HepG2 (cell line): Measurements from ENCODE around the gene KISS1R. TPM values are rescaled to one million over a fixed set of nuclear protein-coding genes. Genes with fewer than 3 reads are reported as not detected.

Experiments
- ATAC-seq: fragments of 200-7000 bp; cut with Tn5 transposase; 3 replicates; pipeline ENCODE4 v1.9.1; 2020; ENCODE audit warnings: mild to moderate bottlenecking, moderate library complexity
- BruUV-seq: library from RNA; stranded (reverse); fragments of 400-500 nt; replicated peaks from 2 replicates; lab custom pipeline; 2021; lab: Mats Ljungman, UMichigan
- CTCF ChIA-PET: fragments of 300-600 bp; formaldehyde crosslinking; extraction: SDS; loops from one replicate; lab custom pipeline; 2021; ENCODE audit warnings: low total read pairs, inconsistent platforms, low intra/inter-chr PET ratio; lab: Yijun Ruan, JAX
- POLR2A ChIA-PET: fragments of 350-600 bp; sonication (Branson Sonifier 250); formaldehyde crosslinking; loops from one replicate; lab custom pipeline; 2020; ENCODE audit warnings: antibody characterized with exemption, inconsistent platforms; lab: Yijun Ruan, JAX
- DNase-seq: peaks from one replicate; pipeline ENCODE4 v3.0.0-alpha.2; 2015; ENCODE audit warnings: low spot score
- FAIRE-seq: peaks from 3 replicates; lab custom pipeline; 2011; peaks lifted over from hg19 to GRCh38; lab: Jason Lieb, UNC
- H2AFZ ChIP-seq: one replicate; pipeline ENCODE4 v1.6.1; 2011; ENCODE audit warnings: low read length, inconsistent platforms
- H3K27ac ChIP-seq: fragments of 300-600 bp; 3 replicates; pipeline ENCODE4 v1.8.0; 2011; ENCODE audit warnings: mixed run types, mild to moderate bottlenecking, mixed read lengths, low read length, inconsistent platforms; ENCODE audit not compliant: insufficient read depth; ENCODE audit errors: extremely low read length
- H3K27me3 ChIP-seq, 2 experiments: fragments of 200-600 bp in 1 of 2; 2 replicates in 1 of 2; 3 replicates in 1 of 2; pipeline versions ENCODE4 v1.6.0 to v1.8.0; 2011; ENCODE audit warnings: low read length in 2 of 2, mild to moderate bottlenecking in 2 of 2, moderate library complexity in 2 of 2, inconsistent platforms in 1 of 2; ENCODE audit not compliant: insufficient read depth in 2 of 2, control insufficient read depth in 1 of 2
- H3K36me3 ChIP-seq, 2 experiments: fragments of 200-600 bp in 1 of 2; replicated peaks in 1 of 2; 2 replicates in 1 of 2; 3 replicates in 1 of 2; pipeline versions ENCODE4 v1.5.1 to v1.8.0; 2011; ENCODE audit warnings: low read length in 2 of 2, inconsistent platforms in 1 of 2; ENCODE audit not compliant: insufficient read depth in 2 of 2, control insufficient read depth in 1 of 2
- H3K4me1 ChIP-seq: 2 replicates; pipeline ENCODE4 v1.5.1; 2012; ENCODE audit warnings: low read length, inconsistent platforms; ENCODE audit not compliant: insufficient read depth
- H3K4me2 ChIP-seq: 2 replicates; pipeline ENCODE4 v1.6.0; 2011; ENCODE audit warnings: low read depth, low read length, inconsistent platforms
- H3K4me3 ChIP-seq, 3 experiments: fragments of 200-600 bp in 1 of 3; sonication (generic), shearing (Covaris generic) in 1 of 3; replicated peaks in 1 of 3; 2 replicates each; pipeline ENCODE4 v1.5.1; 2011 to 2016; ENCODE audit warnings: low read length in 3 of 3, inconsistent platforms in 2 of 3, low read depth in 2 of 3, mild to moderate bottlenecking in 2 of 3, control low read depth in 1 of 3, mixed read lengths in 1 of 3; ENCODE audit not compliant: insufficient read depth in 1 of 3
- H3K79me2 ChIP-seq: one replicate; pipeline ENCODE4 v1.6.1; 2011; ENCODE audit warnings: low read length, inconsistent platforms; ENCODE audit not compliant: insufficient read depth
- H3K9ac ChIP-seq: 2 replicates; pipeline ENCODE4 v1.6.0; 2011; ENCODE audit warnings: mild to moderate bottlenecking, low read depth, low read length, inconsistent platforms; ENCODE audit not compliant: insufficient read depth
- H3K9me3 ChIP-seq: 2 replicates; pipeline ENCODE4 v1.5.1; 2012; ENCODE audit warnings: mild to moderate bottlenecking, low read length
- H4K20me1 ChIP-seq: 2 replicates; pipeline ENCODE4 v1.6.0; 2011; ENCODE audit warnings: inconsistent platforms, mild to moderate bottlenecking, low read length, moderate library complexity; ENCODE audit not compliant: insufficient read depth
- AGO2 ChIP-seq: fragments of 200-400 bp; formaldehyde crosslinking; optimal IDR thresholded peaks from 2 replicates; pipeline ENCODE3; 2017; ENCODE audit warnings: mild to moderate bottlenecking, low read depth, low read length, moderate library complexity
- ATRX ChIP-seq: sonication (generic); formaldehyde crosslinking; IDR thresholded peaks from 2 replicates; pipeline ENCODE4 v1.4.0; 2020; ENCODE audit warnings: missing genetic modification reagents, borderline replicate concordance
- DNMT1 ChIP-seq: sonication (generic); formaldehyde crosslinking; IDR thresholded peaks from 2 replicates; pipeline ENCODE4 v1.5.1; 2020; ENCODE audit warnings: mild to moderate bottlenecking, missing genetic modification reagents
- EED ChIP-seq: sonication (generic); formaldehyde crosslinking; IDR thresholded peaks from 2 replicates; pipeline ENCODE4 v1.5.0; 2020; ENCODE audit warnings: mild to moderate bottlenecking, missing genetic modification reagents
- MTF2 ChIP-seq: sonication (generic); formaldehyde crosslinking; IDR thresholded peaks from 2 replicates; pipeline ENCODE4 v1.5.0; 2020; ENCODE audit warnings: missing genetic modification reagents, borderline replicate concordance
- NFKB2 ChIP-seq: sonication (generic); formaldehyde crosslinking; IDR thresholded peaks from 2 replicates; pipeline ENCODE4 v1.4.0; 2020; ENCODE audit warnings: missing genetic modification reagents, borderline replicate concordance
- RAD21 ChIP-seq: fragments of 450-650 bp; formaldehyde crosslinking; IDR thresholded peaks from 2 replicates; pipeline ENCODE4 v1.5.0; 2020; ENCODE audit warnings: mild to moderate bottlenecking
- RFX1 ChIP-seq: fragments of 450-650 bp; IDR thresholded peaks from 2 replicates; pipeline ENCODE4 v1.6.1; 2017
- RFX3 ChIP-seq: IDR thresholded peaks from 2 replicates; pipeline ENCODE4 v1.6.1; 2016; ENCODE audit warnings: missing biosample characterization, missing genetic modification reagents
- RFX5 ChIP-seq: IDR thresholded peaks from 2 replicates; pipeline ENCODE4 v1.6.1; 2011; ENCODE audit warnings: low read depth, low read length, improper control_type of control experiment
- TP53 ChIP-seq: sonication (generic); formaldehyde crosslinking; conservative IDR thresholded peaks from 2 replicates; pipeline ENCODE4 v1.4.0; 2020; ENCODE audit warnings: missing genetic modification reagents
- YY1 ChIP-seq: IDR thresholded peaks from 2 replicates; pipeline ENCODE4 v1.6.1; 2011; ENCODE audit warnings: low read length, low read depth, moderate library complexity, mild to moderate bottlenecking; ENCODE audit not compliant: insufficient read depth, insufficient replicate concordance
- ZEB1 ChIP-seq: IDR thresholded peaks from 2 replicates; pipeline ENCODE4 v1.6.1; 2012; ENCODE audit warnings: mild to moderate bottlenecking, low read depth, inconsistent platforms; ENCODE audit not compliant: insufficient replicate concordance
- ZNF547 ChIP-seq: sonication (generic); formaldehyde crosslinking; IDR thresholded peaks from 2 replicates; pipeline ENCODE4 v1.5.1; 2020; ENCODE audit warnings: mild to moderate bottlenecking, missing genetic modification reagents
- ZNF572 ChIP-seq: sonication (generic); formaldehyde crosslinking; IDR thresholded peaks from 2 replicates; pipeline ENCODE4 v1.5.1; 2020; ENCODE audit warnings: mild to moderate bottlenecking, missing genetic modification reagents
- ZNF780A ChIP-seq: sonication (generic); formaldehyde crosslinking; IDR thresholded peaks from 2 replicates; pipeline ENCODE4 v1.8.0; 2022; ENCODE audit warnings: mild to moderate bottlenecking, missing genetic modification reagents, moderate library complexity
- ZSCAN21 ChIP-seq: sonication (generic); formaldehyde crosslinking; IDR thresholded peaks from 2 replicates; pipeline ENCODE4 v1.8.0; 2022; ENCODE audit warnings: mild to moderate bottlenecking, missing genetic modification reagents, moderate library complexity, borderline replicate concordance
- WGBS: methylation state at CpG from one replicate; pipeline ENCODE4 v1.1.6; 2017; ENCODE audit warnings: low lambda C conversion rate; 5-methylcytosine and 5-hydroxymethylcytosine counted together
- in situ Hi-C: cut with HindIII; loops from 2 replicates; pipeline ENCODE4 v1.10.0; 2017; ENCODE audit warnings: low pct_unique_long_range_greater_than_20kb; ENCODE audit not compliant: extremely low pct_ligation_motif_present
- intact Hi-C: fragments of 100-400 bp; cut with micrococcal nuclease; formaldehyde crosslinking; loops from one replicate; pipeline ENCODE4 v1.10.0; 2022; ENCODE audit not compliant: unreplicated experiment
- polyA plus RNA-seq, 8 experiments: library from polyadenylated mRNA; depleted of rRNA in 3 of 8; stranded (reverse) in 7 of 8; unstranded in 1 of 8; fragments of >200 nt; fragmentation: Illumina TruSeq in 4 of 8; extraction: Trizol in 4 of 8; gene quantifications; 2 replicates each; pipeline versions ENCODE4 v1.2.1 to v1.2.3, GENCODE V29; 2011 to 2016; ENCODE audit warnings: low read depth in 4 of 8, missing spikeins in 1 of 8, mixed read lengths in 1 of 8; ENCODE audit not compliant: insufficient read depth in 1 of 8
- total RNA-seq, 5 experiments: library from RNA; depleted of rRNA; stranded (reverse); fragments of >200 nt; fragmentation: Illumina TruSeq; extraction: Trizol; gene quantifications; 2 replicates each; pipeline ENCODE4 v1.2.3, GENCODE V29; 2016; ENCODE audit warnings: low read depth in 1 of 5
- TF ChIP-seq, protein P1 (sequence below): sonication (generic); formaldehyde crosslinking; IDR thresholded peaks from 2 replicates; pipeline ENCODE4 v1.4.0; 2020; ENCODE audit warnings: missing genetic modification reagents

The KISS1R gene
- total and polyA plus RNA-seq, 2 of the 13 experiments (the other 11 are each of a cell fraction or from before 2014, with no cell fraction given) = 1.1 to 10.2 TPM

DNA sequence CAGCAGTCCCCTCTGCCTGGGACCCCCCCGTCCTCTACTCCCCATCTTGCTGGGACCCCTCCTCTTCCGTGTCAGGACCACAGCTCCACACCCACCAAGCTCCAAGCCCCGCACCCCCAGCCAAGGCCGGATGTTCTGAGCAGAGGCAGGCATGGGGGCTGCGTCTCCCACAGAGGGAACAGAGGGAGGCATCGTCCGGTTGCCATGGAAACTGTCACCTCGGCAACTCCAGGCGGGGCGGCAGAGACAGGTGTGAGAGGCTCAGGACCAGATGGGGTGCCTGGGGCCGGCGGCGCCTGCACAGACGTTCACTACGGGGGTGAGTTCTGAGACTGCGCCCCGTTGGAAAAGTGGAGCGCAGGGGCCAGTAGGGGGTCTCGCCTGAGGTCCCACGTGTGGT is 18.5 kb upstream of the KISS1R start:
- no peaks in the 10 kb centered on the region for H3K9me3 ChIP-seq
- FAIRE-seq (no peak), DNase-seq (no peak), ATAC-seq (no peak)
- TF ChIP-seq EED = no peak
- TF ChIP-seq AGO2 = peak; percentile 40
- TF ChIP-seq RFX3 = peak; percentile 53; the same call in 1 of the 2 replicates
- peak; percentile 30; the same call in 1 of the 2 replicates for TF ChIP-seq RFX5
- peak; percentile 71 for TF ChIP-seq RFX1
- TF ChIP-seq, protein P1, sequence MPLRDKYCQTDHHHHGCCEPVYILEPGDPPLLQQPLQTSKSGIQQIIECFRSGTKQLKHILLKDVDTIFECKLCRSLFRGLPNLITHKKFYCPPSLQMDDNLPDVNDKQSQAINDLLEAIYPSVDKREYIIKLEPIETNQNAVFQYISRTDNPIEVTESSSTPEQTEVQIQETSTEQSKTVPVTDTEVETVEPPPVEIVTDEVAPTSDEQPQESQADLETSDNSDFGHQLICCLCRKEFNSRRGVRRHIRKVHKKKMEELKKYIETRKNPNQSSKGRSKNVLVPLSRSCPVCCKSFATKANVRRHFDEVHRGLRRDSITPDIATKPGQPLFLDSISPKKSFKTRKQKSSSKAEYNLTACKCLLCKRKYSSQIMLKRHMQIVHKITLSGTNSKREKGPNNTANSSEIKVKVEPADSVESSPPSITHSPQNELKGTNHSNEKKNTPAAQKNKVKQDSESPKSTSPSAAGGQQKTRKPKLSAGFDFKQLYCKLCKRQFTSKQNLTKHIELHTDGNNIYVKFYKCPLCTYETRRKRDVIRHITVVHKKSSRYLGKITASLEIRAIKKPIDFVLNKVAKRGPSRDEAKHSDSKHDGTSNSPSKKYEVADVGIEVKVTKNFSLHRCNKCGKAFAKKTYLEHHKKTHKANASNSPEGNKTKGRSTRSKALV = no peak
- H4K20me1 ChIP-seq = no peaks in the 10 kb centered on the region
- no peak overlapping the region for H3K4me3 ChIP-seq
- no peak overlapping the region for H3K27ac ChIP-seq
- intact Hi-C loops = no loop called here
- no peaks in the 10 kb centered on the region for H3K79me2 ChIP-seq
- POLR2A ChIA-PET = interaction anchor here (0.8 kb wide), 1 partner anchor 11 kb away, joined by 4 read pairs; no protein-coding TSS in a partner anchor
- H3K9ac ChIP-seq = no peak overlapping the region
- no peaks in the 10 kb centered on the region for H3K4me1 ChIP-seq
- H3K4me2 ChIP-seq = no peak overlapping the region
- in situ Hi-C loops = no loop called here
- CTCF ChIA-PET = no interaction called here
- WGBS = 96% methylated on average over 18 of the region's 20 CpGs
- H3K27me3 ChIP-seq = no peaks in the 10 kb centered on the region
- no TSS peak for BruUV-seq
- peaks cover 6 to 15% of the 10 kb centered on the region in 2 experiments; a peak in 4 of 5 replicates for H3K36me3 ChIP-seq
- H2AFZ ChIP-seq = no peak overlapping the region

DNA sequence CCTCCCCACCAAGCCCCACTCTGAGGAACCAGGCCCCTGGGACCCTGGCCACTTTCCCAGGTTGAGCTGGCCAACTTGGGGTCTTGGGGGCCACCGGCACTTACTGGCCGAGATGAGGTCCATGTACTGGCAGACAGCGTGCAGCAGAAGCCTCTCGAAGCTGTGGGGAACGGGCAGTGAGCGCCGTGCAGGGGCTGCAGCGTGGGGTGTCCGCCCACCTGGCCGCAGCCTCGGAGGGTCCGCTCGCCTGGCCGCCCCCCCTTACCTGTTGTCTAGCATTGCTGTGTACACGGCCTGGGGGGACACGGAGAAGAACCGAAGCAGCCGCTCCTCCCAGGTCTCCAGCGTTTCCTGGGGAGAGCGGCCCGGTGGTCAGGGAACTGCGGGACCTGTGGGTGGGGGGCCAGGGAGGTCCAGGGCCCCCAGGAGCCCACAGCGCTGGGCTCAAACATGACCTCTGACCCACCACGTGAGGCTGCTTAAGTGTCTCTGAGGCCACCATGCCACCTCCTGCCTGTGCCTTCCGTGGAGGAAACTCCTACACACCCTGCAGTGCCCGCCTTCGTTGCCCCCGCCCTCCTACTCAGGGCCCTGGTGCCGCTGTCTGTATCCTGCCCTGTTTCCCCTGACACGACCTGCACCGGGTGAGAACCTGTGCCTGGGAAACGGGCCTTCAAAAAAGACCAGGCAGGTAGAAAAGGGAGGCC is 17.6 kb upstream of the KISS1R start:
- peaks cover 6 to 15% of the 10 kb centered on the region in 2 experiments; a peak in 4 of 5 replicates for H3K36me3 ChIP-seq
- no peaks in the 10 kb centered on the region for H4K20me1 ChIP-seq
- no peak overlapping the region for H3K27ac ChIP-seq
- FAIRE-seq (no peak), DNase-seq (no peak), ATAC-seq (no peak)
- no peak overlapping the region for H2AFZ ChIP-seq
- no peaks in the 10 kb centered on the region for H3K9me3 ChIP-seq
- H3K79me2 ChIP-seq = no peaks in the 10 kb centered on the region
- intact Hi-C loops = no loop called here
- 99% methylated on average over 19 of the region's 32 CpGs for WGBS
- TF ChIP-seq RAD21 (CRISPR knock-in tag) (no peak), ATRX (CRISPR knock-in tag) (no peak), NFKB2 (CRISPR knock-in tag) (no peak), ZNF572 (CRISPR knock-in tag) (no peak), ZNF780A (CRISPR knock-in tag) (no peak), ZEB1 (no peak), ZSCAN21 (CRISPR knock-in tag) (no peak), TP53 (CRISPR knock-in tag) (no peak), DNMT1 (no peak), ZNF547 (no peak), YY1 (no peak), MTF2 (no peak)
- no peak overlapping the region for H3K9ac ChIP-seq
- BruUV-seq = no TSS peak
- in situ Hi-C loops = no loop called here
- no peak overlapping the region for H3K4me3 ChIP-seq
- CTCF ChIA-PET = no interaction called here
- POLR2A ChIA-PET = no interaction called here
- no peak overlapping the region for H3K4me2 ChIP-seq
- H3K4me1 ChIP-seq = no peaks in the 10 kb centered on the region
- H3K27me3 ChIP-seq = no peaks in the 10 kb centered on the region
